Fibroblast of the conjunctiva (primary cell): ENCODE data around the gene CAMK4.

Experiments
- DNase-seq: peaks from one replicate; pipeline ENCODE4 v3.0.0-alpha.2; 2010; ENCODE audit warnings: low read depth

CAMK4 gene

DNA sequence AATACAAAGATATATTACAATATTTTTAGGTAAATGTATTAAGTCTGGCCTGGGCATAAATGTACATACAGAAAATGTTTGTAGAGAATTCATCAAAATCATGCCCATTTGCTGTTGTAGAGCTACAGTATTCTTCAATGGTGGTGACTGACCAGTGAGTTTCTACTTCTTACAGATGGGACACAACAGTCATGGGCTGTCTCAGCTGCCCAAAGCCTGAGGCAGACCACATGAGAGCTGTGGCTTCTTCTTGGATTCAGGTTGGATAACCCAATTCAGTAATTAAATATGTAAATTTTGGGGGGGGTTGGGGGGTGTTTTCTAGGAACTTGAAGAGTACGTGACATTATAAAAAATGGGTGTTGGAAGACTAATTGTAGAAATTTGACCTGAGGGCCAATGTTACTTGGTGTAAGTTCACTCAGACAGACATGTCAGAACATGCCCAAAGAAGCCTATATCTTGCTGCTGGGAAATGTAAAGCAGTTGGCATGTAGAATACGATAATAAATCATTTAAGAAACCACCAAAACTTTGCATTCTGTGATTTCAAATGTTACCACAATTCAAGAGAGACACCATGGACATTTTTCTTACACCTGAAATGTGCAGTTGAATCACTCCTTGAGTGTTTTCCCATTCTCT lies 270.3 kb downstream of the CAMK4 start:
- DNase-seq, result no peak

DNA sequence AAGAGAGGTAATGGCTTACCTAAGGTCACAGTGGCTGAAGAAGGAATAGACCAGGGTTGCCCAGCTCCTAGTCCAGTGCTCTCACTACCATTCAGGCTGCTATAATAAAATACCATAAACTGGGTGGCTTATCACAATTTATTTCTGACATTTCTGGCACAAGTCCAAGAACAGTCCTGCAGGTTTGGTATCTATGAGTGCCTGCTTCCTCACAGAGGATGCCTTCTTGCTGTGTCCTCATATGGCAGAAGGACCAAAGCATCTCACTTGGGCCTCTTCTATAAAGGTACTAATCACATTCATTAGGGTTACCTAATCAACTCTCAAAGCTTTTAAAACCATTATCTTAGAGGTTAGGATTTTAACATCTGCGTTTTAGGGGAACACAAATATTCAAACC lies 271.0 kb downstream of the CAMK4 start:
- DNase-seq, result no peak

DNA sequence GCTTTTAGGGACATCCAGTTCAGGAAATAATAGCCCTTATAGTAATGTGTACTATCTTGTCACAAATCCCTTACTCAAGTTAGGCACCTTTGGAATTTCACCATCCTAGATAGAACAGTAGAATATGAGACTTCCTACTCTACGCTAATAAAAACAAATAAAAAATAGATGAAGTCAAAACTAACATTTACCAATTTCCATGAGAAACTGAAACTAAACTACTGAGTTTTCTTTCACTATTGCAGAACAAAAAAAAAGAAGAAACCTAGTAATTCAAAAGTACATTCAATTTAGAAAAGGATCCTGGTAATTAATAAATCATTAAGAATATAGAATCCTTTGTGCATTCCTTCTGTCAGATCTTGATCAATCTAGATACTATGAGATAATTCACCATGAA lies 274.2 kb downstream of the CAMK4 start:
- no peak for DNase-seq

DNA sequence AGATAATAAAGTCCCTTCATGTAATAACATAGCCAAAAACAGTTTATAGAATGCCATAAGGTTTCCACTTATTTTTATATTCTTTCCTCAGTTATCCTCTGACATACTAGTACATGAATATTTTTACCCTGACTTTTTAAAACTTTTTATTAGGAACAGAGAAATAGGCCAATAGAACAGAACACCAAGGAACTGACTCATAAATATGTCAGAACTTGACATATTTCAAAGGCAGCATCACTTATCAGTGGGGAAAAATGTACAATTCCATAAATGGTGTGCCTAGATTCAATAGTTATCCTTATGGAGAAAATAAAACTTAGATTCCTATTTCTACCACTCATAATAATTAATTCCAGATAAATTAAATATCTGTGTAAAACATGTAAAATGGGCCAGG lies 278.8 kb downstream of the CAMK4 start:
- no peak for DNase-seq

DNA sequence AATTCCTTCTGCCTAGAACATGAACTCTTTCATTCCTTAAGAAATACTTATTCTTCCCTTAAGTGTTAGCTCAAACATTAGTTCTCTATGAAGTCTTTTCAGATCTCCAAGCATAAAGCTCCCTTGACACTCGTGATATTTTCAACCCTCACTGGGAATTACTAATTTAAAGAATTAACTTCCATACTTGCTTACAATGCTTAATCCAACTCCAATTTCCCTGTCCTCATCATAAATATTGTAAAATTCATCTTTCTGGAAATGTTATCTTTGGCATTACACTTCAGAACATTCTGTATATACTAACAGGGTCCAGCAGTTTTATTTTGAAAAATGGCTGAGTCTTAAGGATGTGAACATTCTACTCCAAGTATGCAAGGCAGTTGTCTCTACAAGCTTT lies 280.9 kb downstream of the CAMK4 start:
- no peak for DNase-seq

DNA sequence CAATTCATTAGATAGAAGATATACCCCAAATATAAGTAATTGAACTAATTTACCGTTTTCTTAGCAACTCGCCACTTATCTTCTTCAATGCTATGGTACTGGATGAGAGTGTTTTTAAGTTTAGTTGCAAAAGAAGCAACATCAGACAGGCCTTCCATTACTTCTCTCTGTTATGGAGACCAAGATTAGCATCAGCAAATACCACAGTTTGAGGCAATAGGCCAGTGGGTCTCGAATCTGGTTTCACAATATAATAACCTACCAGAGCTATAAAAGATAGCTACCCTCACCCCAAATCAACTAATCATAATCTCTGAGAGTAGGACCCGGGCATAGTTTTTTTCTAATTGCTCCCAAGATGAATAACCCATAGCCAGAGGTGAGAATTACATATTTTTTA lies 283.1 kb downstream of the CAMK4 start:
- no peak for DNase-seq

DNA sequence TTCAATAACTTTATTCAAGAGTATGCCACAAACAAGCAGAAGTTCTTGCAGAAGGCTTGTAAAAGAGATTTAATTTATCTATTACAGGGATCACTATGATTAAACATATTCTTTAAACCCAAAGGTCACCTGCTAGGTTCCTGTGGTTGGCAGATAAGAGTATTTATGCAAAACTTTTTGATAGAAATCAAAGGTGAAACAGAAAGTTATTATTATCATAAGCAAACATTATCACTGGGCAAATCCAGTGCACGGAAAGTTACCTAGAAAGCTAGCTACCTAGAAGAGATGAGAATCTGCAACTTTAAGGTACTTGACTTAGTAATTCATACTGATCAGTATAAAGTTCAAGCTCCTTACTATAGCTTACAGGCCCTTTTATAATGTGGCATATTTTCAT lies 284.9 kb downstream of the CAMK4 start:
- DNase-seq, result no peak

DNA sequence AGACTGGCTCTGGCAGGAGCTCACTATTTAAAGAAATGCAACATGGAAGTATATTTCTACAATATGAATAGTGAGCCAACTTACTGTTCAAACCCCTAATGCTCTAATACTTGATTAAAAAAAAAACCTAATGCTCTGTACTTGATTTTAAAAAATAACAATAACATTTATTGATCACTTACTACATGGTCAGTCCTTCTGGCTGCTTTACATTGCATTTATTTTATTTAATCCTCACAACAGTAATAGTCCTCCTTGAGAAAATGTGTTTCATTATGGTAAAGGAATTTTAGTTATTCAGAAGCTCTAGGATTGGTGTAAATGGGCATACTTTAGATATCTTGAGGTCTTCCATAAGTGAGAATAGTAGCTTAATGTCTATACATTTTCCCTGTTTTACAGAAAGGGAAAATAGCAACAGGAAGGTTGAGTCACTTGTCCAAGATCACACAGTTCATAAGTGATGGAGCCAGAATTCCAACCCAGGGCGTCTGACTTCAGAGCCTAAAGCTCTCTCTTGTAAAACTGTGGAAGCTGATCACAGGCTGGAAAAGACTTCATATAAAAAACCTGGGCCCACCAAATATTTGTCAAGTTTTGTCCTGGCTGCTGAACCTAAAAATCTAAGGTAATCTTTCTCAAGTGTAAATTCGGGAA lies 287.1 kb downstream of the CAMK4 start:
- no peak for DNase-seq

DNA sequence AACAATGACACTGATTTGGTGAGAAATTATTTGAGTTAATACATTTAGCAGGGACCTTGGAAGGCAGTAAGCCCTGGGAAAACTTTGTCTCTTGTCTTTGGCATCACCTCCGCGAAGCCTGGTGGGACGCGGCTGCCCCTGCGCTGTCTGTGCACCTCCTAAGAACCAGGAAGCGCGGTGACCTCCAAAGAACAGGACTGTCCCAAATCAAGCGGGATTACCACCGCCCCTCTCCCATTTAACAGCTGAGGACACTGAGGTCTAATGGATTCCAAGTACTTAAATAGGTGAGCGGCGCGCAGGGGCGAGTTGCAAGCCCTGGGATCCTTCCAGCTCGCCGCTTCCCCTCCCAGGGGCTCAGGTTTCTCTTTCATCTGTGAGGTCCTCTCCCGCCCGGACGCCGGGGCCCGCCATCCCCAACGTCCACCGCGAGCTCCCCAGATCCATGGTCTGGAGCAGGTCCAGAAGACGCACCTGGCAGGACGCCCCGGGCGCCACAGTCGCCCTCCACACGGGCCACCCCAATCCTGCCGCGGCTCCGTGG lies 287.7 kb downstream of the CAMK4 start:
- no peak for DNase-seq

DNA sequence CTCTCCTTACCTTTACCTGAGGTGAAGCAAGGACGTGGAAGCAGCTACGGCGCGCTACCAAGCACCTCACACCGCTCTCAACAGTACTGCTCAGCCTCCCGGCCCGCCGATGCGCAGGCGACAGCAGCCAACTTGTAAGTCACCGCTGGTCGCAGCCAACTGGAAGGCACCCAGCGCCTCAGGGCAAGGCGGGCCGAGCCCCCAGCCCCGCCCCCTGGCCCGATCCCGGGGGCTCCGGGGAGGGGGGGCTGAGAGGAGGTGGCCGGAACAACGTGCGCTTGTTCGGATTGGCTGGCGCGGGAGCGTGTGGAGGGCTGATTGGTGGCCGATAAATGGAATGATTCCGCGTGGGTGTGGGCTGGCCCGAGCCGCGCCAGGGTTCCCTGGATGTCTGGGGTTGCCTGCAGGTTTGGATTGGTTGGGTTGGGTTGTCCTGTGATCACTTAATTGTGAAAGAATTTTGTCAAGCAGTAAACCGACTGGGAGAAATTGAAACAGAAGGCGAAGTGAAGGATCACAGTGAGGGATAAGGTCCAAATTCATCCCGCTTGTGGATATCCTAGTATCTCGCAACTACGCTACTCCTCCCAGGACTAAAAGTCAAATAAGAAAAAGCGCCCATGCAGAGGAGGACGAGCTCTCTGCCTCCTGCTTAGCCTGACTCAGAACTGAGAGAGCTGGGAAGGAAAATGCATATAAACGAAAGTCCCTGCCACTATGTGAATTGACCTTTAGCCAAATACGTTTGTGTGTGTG lies 288.4 kb downstream of the CAMK4 start, which contains the start of gene STARD4:
TSS of gene STARD4 (minus strand) at position 161 of the 756 bp plus-strand sequence. CDS start 5,102 bp downstream, outside the sequence.
- DNase-seq, result peak; percentile 96

DNA sequence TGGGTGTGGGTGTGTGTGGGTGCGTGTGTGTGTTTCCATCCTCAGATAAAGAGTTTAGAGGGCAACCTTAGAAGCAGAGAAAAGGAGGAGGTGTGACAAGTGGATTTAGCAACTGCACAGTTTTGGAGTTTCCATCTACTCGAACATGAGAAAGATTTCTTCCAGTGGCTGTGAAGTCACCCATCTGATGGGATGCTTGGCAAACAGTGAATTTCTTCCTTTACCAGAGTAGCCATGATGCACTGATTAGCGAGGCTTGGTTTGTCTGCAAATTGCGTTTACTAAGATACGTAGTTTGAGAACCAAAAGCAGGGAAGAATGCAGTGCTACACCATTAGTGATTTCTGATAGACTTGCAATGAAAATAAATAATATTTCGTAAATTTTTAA lies 288.9 kb downstream of the CAMK4 start:
- DNase-seq, result no peak

DNA sequence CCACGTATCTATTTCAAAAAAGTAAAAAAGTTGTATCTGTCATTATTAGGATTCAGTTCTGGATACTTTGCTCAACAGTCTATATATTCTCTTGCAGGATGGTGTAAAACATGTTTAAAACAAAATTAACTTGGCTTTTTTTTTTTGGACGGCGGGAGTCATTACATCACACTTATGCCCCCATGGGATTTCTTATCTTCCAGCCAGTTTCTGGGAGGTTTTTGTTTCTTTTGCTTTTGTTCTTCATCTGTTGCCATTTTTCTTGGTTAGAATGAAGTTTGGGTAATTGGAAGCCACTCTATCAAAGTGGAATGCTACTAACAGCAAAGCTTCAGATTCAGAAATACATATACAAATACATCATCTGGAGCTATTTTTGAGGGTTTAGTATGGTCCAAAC lies 289.9 kb downstream of the CAMK4 start:
- no peak for DNase-seq

DNA sequence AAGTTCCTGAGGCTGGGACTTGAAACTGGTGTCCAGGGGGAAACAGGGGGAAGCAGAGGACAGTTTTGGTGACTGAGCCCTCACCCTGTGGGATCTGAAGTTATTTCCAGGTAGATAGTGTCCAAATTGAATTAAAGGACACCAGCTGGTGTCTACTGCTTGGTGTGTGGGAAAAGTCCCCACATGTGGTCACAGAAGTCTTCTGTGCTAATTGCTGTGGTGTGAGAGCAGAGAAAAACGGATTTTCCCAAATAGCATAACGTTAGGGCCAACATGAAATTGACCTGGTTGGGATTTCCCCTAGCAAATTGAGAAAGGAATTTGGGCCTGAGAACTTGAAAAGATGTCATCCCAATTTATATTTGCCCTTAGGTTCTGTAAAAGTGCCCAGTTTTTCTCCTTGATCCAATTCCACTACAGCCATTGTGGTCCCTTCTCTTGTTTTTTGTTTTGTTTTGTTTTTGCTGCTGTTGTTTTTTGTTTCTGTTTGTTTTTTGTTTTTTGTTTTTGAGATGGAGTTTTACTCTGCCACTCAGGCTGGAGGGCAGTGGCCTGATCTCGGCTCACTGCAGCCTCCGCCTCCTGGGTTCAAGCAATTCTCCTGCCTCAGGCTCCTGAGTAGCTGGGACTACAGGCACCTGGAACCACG lies 293.8 kb downstream of the CAMK4 start:
- no peak for DNase-seq

DNA sequence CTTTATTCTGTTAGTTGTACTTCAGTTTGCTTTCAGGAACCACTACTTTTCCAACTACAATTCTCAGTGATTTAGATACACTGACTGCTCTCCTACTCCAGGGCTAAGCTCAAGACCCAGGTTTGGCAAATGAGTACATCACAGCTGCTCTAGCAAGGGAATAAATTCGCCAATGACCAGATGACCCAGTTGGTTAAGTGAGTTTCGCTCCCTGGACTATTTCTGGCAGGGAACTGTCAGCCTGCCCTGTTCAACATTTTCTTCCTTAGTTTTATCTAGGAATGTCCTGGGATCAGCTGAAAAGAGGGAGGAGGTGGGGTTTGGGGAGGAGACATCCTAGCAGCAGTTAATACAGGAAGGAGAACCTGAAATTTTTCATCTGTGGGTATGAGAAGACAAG lies 294.6 kb downstream of the CAMK4 start:
- DNase-seq, result no peak

DNA sequence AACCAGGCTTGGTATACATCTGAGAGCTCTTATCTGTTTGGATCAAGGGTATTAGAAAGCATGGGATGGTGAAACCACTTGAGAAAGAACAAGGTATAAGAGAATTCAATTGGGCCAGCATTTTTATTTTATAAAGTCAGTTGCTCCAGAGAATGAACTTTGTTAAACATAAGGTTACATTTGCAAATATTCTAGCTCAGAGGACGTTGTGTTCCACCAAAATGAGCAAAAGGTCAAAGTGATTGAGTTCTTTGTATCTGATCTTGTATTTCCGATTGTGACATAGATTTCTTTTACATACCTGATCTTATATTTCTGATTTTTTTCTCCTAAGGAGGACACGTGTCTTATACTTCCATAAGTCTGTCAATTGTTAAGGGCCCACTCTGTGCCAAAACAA lies 296.7 kb downstream of the CAMK4 start:
- DNase-seq, result no peak

DNA sequence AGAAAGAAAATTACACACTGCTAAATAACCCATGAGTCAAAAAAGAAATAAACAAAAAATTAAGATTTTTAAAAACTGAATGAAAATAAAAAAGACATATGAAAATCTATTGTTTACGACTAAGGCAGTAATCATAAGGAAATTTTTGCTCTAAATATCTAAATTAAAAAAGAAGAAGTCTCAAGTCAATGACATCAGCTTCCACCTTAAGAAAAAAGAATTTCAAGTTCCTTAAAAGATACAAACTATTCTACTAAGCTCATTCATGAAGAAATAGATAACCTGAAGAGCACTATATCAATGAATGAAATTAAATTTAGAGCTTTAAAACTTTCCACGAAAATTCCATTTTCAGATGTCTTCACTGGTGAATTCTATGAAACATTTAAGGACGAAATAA lies 303.9 kb downstream of the CAMK4 start:
- DNase-seq, result no peak

DNA sequence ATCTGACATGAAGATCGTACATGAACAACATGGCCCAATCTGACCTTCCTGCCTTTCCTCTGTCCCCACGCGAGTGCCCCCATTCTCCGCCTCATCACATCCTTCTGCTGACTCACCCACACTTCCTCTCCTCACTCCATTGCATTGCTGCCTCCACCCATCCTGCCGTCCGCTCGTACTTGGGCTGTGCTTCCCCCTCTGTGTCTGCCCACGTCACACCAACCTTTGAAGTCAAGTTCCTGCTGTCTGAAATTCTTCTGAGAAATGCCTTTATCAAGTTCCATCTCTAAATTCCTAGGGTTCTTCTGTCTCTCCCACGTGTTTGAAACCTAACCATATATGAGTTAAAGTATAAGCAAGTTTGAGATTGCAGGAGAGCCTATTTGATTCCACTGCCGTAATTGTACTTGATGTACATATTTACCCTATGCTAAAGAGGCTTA lies 306.1 kb downstream of the CAMK4 start:
- no peak for DNase-seq

DNA sequence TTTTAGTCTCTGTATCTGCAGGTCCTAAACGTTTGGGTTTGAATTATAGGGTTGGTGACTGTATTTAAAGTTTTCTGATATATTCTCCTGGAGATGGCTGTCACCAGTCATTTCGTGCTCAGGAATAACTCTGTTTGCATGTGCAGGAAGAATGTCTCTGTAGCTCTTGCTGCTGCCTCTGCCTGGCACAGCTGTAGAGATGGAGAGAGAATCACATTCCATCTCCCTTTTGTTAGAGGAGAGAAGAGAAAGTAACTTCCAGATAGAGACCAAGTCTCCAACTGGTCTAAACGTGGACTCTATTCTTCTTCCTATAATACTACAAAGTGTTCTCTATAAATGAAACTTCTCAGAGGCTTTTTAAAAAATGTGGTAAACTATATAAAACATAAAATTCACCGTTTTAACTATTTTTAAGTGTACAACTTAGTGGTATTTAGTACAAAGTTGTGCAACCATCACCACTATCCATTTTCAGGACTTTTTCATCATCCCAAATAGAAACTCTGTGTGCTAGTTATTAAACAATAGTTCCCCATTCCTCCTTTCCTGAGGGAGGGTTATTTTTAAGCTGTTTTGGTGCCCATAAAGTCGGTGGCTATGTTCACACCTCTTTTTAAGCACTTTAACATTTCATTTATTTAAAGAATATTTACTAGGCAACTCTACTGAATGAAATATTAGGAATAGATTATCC lies 308.9 kb downstream of the CAMK4 start:
- no peak for DNase-seq

DNA sequence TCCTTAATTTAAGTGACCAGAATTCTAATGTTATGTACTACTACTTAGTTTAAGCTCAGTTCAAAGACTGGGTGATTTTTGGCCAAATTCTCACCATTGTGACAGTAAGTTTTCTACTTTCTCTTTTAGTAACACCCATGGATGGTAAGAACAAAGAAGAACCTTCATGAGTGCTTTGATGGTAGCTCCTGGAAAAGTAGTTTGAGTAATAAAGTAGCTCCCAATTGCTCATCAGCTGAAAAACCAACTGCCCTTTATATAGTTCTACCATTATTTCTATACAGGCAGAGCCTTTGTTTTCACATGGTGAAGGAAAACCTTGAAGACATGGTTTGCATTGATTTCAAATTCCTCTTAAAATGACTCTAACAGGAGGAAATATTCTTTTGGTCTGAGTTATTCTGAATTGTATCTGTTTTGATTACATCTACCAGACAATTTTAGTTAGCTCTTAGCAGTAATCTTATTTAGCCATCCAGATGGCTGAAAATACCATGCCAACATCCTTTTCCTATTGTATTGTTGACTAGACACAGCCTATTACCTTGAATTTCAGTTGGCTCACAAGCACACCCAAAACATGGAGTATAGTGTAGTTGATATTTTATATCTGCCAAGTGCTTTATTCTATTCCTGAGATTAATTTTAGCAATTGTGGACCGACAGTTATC lies 311.8 kb downstream of the CAMK4 start:
- no peak for DNase-seq

DNA sequence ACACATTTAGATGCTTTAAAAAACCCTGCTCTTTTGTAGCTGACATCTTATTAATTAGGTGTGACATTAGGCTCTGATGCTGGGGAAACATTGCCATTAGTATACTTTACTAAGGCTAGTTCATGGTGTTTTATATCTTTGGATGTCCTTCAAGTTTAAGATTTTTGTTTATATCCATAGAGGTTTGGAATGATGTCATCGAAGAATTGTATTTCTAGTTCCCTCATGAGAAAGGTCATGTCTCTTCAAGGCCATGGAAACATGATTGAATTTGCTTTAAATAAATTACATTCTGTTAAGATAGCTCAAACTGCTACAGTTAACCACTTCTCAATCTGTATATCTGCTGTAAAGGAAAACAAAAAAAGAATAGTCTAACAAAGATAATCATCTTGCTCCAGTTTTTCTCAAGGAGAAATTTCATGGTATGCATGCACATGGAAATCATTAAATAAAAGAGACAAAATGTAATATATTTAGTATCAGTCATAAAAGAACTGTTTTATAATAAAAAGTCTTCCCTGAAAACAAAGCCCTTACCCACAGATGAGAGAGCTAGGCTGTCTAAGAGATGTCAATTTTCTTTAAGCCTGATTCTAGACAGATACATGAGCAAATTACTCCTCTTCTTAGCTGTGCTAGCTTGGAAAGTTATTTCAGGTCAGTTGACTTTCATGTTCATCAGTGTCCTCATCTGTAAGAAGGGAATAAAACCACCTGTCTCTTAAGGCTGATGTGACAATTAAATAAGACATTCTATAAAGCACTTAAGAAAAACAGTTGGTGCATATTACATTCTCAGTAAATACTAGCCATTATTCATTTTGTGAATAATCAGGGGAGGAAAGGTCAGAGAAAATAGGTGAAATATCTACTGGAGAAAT lies 313.2 kb downstream of the CAMK4 start:
- no peak for DNase-seq
